SJCRH30 (cell line): ENCODE data around the gene FHIT. TPM values are rescaled to one million over a fixed set of nuclear protein-coding genes. Genes with fewer than 3 reads are reported as not detected.
"Not testable (repeated sequence)": the region's sequence is repeated elsewhere in the genome, so short reads cannot be mapped to it uniquely, and the experiment has no call there.

Experiments used
- DNase-seq, 2 experiments: peaks; one replicate each; pipeline ENCODE4 v3.0.0-alpha.2; 2015 to 2020
- H3K27ac ChIP-seq: fragments of 250-450 bp; sonication (Bioruptor Pico); 2 replicates; pipeline ENCODE4 v1.5.1; 2020; ENCODE audit warnings: mild to moderate bottlenecking, moderate library complexity
- H3K27me3 ChIP-seq: fragments of 250-450 bp; sonication (Bioruptor Pico); 2 replicates; pipeline ENCODE4 v1.5.1; 2020; ENCODE audit warnings: mild to moderate bottlenecking, moderate library complexity
- H3K36me3 ChIP-seq: fragments of 250-450 bp; sonication (Bioruptor Pico); 2 replicates; pipeline ENCODE4 v1.5.1; 2020; ENCODE audit warnings: mild to moderate bottlenecking, moderate library complexity
- H3K4me1 ChIP-seq: fragments of 250-450 bp; sonication (Bioruptor Pico); 2 replicates; pipeline ENCODE4 v1.5.1; 2020; ENCODE audit warnings: mild to moderate bottlenecking, moderate library complexity
- H3K4me3 ChIP-seq: fragments of 250-450 bp; sonication (Bioruptor Pico); 2 replicates; pipeline ENCODE4 v1.5.1; 2020; ENCODE audit warnings: mild to moderate bottlenecking, moderate library complexity
- H3K9me3 ChIP-seq: fragments of 250-450 bp; sonication (Bioruptor Pico); replicated peaks from 2 replicates; pipeline ENCODE4 v1.5.1; 2020; ENCODE audit warnings: mild to moderate bottlenecking, moderate library complexity
- total RNA-seq: library from RNA; depleted of rRNA; stranded (reverse); fragments of >200 nt; shearing (Covaris generic); gene quantifications from 2 replicates; pipeline ENCODE4 v1.2.3, GENCODE V29; 2014

FHIT gene
- total RNA-seq, 1 experiment from 2014 or later = 2.2 TPM

DNA sequence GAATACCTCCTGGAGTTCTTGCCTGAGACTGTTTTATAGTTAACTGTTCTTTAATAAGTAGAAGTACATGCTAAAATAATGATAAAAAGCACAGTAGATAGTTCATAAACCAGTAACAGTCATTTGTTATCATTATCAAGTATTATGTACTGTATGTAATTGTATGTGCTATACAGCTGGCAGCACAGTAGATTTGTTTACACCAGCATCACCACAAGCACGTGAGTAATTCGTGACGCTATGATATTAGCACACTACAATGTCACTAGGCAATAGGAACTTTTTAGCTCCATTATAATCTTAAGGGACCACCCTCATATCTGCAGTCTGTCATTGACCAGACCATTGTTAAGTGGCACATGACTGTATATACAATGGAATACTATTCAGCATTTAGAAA, 534.7 kb downstream of the FHIT start:
- DNase-seq = peak; percentile 3 to 7
- Histone ChIP-seq H3K4me1 (no peaks in the 10 kb centered on the region), H3K4me3 (no peak overlapping the region), H3K36me3 (no peaks in the 10 kb centered on the region), H3K9me3 (no peaks in the 10 kb centered on the region), H3K27ac (no peak overlapping the region), H3K27me3 (no peaks in the 10 kb centered on the region)

DNA sequence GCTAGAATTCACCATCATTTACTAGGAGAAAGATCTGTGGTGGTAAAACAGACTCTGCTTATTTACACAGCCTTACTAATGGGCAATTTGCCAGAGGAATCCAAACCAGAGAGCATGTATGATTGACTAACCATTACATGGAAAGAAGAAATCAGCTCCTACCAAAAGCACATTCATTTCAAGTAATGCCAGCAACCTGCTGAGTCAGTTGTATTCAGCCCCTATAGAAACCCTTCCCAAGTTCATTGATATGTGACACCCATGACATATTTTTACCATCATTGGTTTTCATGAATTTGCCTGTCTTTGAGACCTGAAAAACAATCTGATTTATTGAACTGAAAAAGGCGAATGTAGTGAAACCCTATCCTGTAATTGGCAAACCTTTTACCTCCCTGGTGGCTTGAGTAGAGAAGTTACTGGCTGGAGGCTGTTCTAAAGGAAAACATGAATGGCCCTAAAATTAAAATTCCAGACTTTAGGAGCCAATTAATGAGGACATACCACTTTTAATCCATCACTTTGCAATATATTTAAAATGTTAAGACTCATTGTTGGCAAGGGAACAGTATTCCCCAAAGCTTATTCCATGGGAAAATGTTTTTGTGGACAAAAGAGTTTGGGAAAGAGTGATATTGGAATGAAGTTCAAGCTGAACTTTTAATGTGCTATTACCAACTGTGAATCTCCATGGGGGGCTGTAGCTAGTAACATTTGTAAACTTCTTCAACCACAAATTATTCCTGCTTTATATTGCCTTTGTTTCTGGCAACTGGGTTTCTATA, 542.9 kb downstream of the FHIT start:
- peak; percentile 9 to 35 for DNase-seq
- Histone ChIP-seq H3K27ac (no peak overlapping the region), H3K27me3 (no peaks in the 10 kb centered on the region), H3K9me3 (no peaks in the 10 kb centered on the region), H3K36me3 (no peaks in the 10 kb centered on the region), H3K4me1 (no peaks in the 10 kb centered on the region), H3K4me3 (no peak overlapping the region)

DNA sequence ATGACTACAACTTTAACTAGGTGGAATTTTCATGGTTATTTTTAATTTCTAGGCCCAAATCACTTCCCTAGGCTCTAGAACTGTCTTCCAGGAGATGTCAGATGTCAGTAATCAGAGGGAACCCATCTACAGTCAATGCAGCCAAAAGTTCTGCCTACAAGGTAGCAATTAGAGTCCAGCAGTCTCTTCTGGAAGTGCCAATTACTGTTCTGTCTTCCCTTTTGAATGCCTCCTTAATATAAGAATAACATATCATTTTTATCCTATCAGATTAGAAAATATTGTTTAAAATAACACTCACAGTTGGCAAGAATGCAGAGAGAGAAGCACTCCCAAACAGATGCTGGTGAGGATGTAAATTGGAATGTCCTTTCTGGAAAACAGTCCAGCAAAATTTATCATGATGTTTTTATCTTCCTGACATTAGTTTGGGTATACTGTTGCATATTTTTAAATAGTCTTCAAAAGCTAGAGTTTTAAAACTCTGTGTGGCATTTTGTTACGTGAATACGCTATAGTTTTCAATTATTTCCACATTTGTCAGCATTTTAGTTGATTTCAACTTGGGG, 543.7 kb downstream of the FHIT start:
- Histone ChIP-seq H3K4me3 (no peak overlapping the region), H3K27me3 (no peaks in the 10 kb centered on the region), H3K9me3 (no peaks in the 10 kb centered on the region), H3K27ac (no peak overlapping the region), H3K4me1 (no peaks in the 10 kb centered on the region), H3K36me3 (no peaks in the 10 kb centered on the region)
- no peak for DNase-seq

DNA sequence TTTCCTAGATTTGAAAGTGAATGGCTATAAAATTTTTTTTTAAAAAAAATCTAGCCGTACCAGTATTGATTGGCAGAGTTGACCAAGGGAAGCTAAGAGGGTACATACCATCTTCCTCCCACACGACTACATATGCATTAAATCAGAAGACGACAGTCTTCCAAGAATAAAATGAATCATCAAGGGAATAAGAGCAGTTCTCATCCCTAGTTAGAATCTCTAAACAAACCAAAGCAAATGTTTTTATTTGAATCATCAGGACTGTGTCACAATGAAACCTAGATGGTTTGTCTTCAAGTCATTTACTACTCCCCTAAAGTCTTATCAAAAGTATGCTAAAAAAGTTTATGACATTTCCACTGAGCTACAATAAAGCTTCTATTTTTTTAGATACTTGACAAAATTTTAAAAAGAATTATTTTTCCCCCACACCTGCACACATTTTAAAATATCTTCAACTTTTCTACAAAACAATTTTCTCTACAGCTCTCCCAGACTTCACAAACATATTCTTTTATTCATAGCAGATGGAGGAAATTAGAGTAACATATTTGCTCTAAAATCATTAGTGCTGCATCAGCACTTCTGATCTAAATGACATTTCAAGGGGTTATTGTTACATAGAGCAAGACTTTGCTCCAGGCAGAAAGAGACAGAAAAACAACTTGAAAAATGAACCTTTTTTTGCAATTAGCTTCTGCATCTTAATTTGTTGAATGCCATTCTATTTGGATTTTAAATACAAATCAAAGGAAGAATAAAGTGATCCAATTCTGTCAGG, 547.1 kb downstream of the FHIT start:
- DNase-seq = no peak
- Histone ChIP-seq H3K9me3 (no peaks in the 10 kb centered on the region), H3K4me3 (no peak overlapping the region), H3K27ac (no peak overlapping the region), H3K4me1 (no peaks in the 10 kb centered on the region), H3K27me3 (no peaks in the 10 kb centered on the region), H3K36me3 (no peaks in the 10 kb centered on the region)

DNA sequence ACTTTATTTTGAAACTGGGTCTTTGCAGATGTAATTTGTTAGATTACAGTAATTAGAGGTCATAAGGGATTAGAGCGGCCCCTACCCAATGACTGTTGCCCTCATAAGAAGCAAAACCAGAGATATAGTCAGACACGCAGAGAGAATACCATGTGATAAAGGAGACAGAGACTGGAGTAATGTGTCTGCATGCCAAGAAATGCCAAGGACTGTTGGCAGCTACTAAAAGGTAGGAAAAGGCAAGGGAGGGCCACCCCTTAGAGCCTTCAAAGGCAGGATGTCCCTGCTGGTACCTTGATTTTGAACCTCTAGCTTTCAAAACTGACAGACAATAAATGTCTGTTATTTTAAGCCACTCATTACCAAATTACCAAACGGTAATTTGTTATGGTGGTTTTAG, 548.2 kb downstream of the FHIT start:
- H3K9me3 ChIP-seq = no peaks in the 10 kb centered on the region
- H3K27me3 ChIP-seq = no peaks in the 10 kb centered on the region
- H3K4me3 ChIP-seq = no peak overlapping the region
- no peaks in the 10 kb centered on the region for H3K36me3 ChIP-seq
- H3K4me1 ChIP-seq = no peaks in the 10 kb centered on the region
- no peak for DNase-seq
- no peak overlapping the region for H3K27ac ChIP-seq

DNA sequence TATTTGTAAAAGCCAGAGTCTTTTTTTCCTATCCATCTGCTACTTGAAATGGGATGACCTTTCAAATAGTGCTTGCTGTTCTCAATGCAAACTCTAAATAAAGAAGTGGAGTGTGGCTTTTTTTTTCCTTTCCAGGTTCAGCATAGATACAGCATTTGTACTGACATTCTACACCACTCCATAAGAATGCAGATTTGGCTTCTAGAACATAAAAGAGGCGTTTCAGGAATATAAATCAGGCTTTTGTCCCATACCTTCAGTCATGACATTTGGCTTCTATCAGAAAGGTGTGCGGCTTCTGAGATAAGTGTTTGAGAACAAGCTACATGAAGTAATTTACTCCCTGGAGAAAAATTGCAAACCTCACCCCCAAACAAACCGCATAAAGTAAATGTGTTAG, 553.1 kb downstream of the FHIT start:
- no peak for DNase-seq
- H3K4me3 ChIP-seq = no peak overlapping the region

DNA sequence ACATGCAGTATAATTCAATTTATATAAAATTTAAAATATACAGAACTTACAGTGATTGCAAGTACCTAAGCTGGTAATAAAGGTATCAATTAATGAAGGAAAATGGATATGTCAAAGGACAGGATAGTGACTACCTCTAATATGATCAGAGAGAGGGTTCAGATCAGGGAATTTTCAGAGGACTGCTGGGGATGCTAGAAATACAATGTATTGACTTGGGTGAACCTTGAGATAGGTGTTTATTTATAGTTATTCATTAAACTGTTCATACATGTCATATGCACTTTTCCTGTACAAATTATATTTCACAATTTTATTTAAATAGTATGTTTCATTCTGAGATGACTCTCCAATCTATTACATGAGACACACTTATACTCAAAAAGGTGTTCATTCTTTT, 554.1 kb downstream of the FHIT start:
- Histone ChIP-seq H3K9me3 (no peaks in the 10 kb centered on the region), H3K27ac (no peak overlapping the region), H3K36me3 (no peaks in the 10 kb centered on the region), H3K4me1 (no peaks in the 10 kb centered on the region), H3K27me3 (no peaks in the 10 kb centered on the region), H3K4me3 (no peak overlapping the region)
- DNase-seq = no peak

More for the DNA sequence above, 553.1 kb downstream of the FHIT start:
- H3K27ac ChIP-seq = no peak overlapping the region
- H3K9me3 ChIP-seq = no peaks in the 10 kb centered on the region
- H3K36me3 ChIP-seq = no peaks in the 10 kb centered on the region
- no peaks in the 10 kb centered on the region for H3K27me3 ChIP-seq
- H3K4me1 ChIP-seq = no peaks in the 10 kb centered on the region

DNA sequence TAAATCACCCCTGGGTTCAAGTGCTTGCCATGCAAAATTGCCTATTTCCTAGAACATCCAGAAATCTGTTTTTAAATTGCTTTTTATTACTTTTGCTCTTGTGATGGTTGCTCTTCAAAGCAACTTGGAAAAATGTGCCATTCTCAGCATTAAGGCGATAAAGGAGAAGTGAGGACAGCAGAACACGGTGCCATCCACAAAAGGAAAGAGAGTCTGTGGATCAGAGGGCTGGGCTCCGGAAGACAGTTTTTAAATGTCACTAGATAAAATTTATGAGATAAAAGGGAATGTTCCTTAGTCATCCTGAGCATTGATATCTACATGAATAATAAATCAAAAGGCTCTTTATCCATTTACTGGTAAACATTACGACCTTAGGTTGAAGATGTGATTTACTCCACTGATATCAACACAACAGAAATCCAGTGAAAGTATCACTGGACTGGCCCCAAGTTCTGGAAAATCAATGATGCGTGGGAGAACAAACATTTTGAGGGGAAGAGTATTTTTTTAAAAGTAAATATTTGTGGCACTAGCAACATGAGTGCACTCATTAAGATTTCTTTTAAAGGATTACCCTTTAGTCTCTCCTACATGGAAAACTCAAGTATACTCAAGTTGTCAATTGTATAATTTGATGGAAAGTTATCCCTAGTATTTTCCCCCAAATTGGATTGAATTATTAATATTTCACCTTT, 554.7 kb downstream of the FHIT start:
- Histone ChIP-seq H3K27me3 (no peaks in the 10 kb centered on the region), H3K27ac (no peak overlapping the region), H3K36me3 (no peaks in the 10 kb centered on the region), H3K4me3 (no peak overlapping the region), H3K9me3 (no peaks in the 10 kb centered on the region), H3K4me1 (no peaks in the 10 kb centered on the region)
- DNase-seq = no peak

DNA sequence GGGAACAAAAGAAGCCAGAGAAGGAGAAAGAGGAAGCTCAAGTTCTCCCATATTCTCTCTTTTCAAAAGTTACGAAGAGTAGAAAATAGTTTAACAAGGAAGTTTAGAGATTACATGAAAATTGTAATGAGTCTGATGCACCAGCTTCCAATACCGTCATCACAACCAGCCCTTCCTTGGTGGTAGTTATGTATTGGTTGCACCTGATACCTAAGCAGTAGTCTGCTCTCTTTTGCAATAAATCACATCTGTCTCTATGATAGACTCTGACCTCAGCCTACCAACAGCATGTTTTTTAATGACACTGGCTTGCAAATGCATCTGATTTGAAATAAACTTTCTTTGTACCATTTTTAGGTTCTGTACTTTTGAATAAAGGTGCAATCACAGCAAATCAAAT, 575.8 kb downstream of the FHIT start:
- H3K36me3 ChIP-seq = no peaks in the 10 kb centered on the region
- H3K27me3 ChIP-seq = no peaks in the 10 kb centered on the region
- H3K4me1 ChIP-seq = no peaks in the 10 kb centered on the region
- no peak overlapping the region for H3K4me3 ChIP-seq
- DNase-seq = no peak
- no peak overlapping the region for H3K27ac ChIP-seq
- no peaks in the 10 kb centered on the region for H3K9me3 ChIP-seq

DNA sequence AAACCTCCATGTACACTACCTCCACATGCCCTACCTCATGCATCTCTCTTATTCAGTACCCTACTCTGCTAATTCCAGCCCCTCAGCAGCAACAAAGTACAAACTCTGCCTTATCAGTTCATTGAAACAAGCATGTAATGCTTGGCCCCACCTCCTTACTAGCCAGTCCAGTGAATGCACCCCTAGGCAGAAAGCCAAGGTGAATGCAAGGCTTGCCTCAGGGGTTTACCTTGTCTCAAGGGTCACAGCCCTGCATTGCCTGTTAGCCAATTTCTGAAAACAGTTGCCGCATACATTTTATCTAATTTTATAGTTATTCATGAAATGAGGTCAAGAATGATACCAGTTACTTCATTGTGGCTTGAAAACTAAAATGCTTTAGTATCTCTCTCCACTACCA, 576.4 kb downstream of the FHIT start:
- Histone ChIP-seq H3K36me3 (no peaks in the 10 kb centered on the region), H3K4me3 (no peak overlapping the region), H3K9me3 (no peaks in the 10 kb centered on the region), H3K27me3 (no peaks in the 10 kb centered on the region), H3K4me1 (no peaks in the 10 kb centered on the region), H3K27ac (no peak overlapping the region)
- DNase-seq = no peak

DNA sequence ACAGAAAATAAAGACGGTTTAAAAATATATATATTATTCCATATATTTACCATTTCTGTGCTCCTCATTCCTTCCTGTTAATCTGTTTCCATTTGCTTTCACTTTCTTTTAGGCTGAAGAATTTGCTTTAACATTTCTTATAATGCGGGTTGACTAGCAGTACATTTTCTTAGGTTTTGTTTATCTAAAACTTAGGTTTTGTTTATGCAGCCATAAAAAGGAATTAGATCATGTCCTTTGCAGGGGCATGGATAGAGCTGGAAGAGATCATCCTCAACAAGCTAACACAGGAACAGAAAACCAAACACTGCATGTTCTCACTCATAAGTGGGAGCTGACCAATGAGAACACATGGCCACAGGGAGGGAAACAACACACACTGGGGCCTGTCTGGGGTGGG, 578.1 kb downstream of the FHIT start:
- Histone ChIP-seq H3K4me1 (no peaks in the 10 kb centered on the region), H3K36me3 (no peaks in the 10 kb centered on the region), H3K9me3 (no peaks in the 10 kb centered on the region), H3K27me3 (no peaks in the 10 kb centered on the region), H3K4me3 (no peak overlapping the region), H3K27ac (no peak overlapping the region)
- DNase-seq = no peak

DNA sequence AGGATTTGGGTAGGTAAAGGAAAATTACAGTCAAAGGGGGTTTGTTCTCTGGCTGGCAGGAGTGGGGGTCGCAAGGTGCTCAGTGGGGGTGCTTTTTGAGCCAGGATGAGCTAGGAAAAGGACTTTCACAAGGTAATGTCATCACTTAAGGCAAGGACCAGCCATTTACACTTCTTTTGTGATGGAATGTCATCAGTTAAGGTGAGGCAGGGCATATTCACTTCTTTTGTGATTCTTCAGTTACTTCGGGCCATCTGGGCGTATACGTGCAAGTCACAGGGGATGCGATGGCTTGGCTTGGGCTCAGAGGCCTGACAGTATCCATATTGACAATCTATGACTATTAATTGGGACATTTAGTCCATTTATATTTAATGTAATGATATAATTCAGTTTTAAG, 578.9 kb downstream of the FHIT start:
- not testable (repeated sequence) for H3K27me3 ChIP-seq, H3K4me1 ChIP-seq, H3K4me3 ChIP-seq, DNase-seq, H3K9me3 ChIP-seq, H3K27ac ChIP-seq, H3K36me3 ChIP-seq

DNA sequence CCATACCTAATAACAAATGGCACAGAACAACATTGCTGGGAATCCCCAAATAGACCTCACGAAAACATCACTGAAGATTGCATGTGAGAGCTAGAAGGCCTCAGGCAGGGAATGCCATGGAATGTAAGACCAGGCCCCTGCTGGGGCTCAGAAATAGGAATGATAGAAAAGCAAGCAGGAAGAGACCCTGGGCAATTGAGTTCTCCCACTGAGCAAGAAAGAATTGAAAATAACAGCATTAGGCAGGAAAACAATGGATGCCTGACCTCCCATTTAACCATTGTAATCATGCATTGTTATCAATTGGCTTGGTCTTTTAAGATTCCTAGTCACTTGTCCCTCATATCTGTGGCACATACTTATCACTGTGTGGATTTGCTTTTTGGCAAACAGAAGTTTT, 581.6 kb downstream of the FHIT start:
- Histone ChIP-seq H3K9me3 (no peaks in the 10 kb centered on the region), H3K36me3 (no peaks in the 10 kb centered on the region), H3K4me1 (no peaks in the 10 kb centered on the region), H3K4me3 (no peak overlapping the region), H3K27me3 (no peaks in the 10 kb centered on the region), H3K27ac (no peak overlapping the region)
- DNase-seq = no peak

DNA sequence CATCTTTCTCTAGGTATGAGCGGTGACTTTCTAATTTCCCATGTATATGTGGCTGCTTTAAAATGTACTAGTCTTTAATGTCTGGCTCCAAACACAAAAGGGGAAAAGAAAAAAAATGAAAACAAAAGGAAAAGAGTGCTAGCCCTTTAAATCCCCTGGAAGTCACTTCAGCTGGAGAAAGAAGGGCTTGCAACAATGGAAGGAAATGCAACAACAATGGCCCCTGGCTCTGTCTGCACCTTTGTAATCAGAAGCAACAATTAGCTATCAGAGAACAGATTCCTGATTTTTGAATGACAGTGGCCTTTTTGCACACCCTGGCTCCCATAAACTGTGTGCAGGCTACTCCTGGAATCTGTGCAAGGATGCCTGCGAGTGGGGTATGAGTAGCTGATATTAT, 591.2 kb downstream of the FHIT start:
- DNase-seq = no peak
- H3K27ac ChIP-seq = no peak overlapping the region
- no peaks in the 10 kb centered on the region for H3K27me3 ChIP-seq
- H3K4me1 ChIP-seq = no peaks in the 10 kb centered on the region
- no peaks in the 10 kb centered on the region for H3K9me3 ChIP-seq
- no peaks in the 10 kb centered on the region for H3K36me3 ChIP-seq
- no peak overlapping the region for H3K4me3 ChIP-seq

DNA sequence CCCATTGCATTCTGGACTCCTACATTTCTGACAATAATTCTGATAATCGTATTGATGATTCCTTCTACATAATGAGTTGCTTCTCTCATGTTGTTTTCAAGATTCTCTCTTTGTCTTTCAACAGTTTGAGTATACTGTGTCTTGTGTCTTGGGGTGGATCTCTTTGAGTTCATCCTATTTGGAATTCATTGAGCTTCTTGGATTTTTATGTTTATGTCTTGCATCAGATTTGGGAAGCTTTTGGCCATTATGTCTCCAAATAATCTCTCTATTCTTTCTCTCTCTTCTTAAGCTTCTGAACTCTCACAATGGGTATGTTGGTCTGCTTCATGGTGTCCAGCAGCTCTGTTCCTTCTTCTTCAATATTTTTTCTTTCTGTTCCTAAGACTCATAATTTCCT, 592.2 kb downstream of the FHIT start:
- Histone ChIP-seq H3K27ac (no peak overlapping the region), H3K4me1 (no peaks in the 10 kb centered on the region), H3K27me3 (no peaks in the 10 kb centered on the region), H3K4me3 (no peak overlapping the region), H3K9me3 (no peaks in the 10 kb centered on the region), H3K36me3 (no peaks in the 10 kb centered on the region)
- no peak for DNase-seq
